Body of pancreas (tissue), 4 donors: Measurements from ENCODE around the gene TEF. TPM values are rescaled to one million over a fixed set of nuclear protein-coding genes. Genes with fewer than 3 reads are reported as not detected.

Source experiments
- ATAC-seq: fragments of 150-250 bp; one replicate; pipeline ENCODE4 v1.9.1; 2016
- DNase-seq, 4 donors: peaks; one replicate each; pipeline ENCODE4 v3.0.0-alpha.2; 2019
- H3K27ac ChIP-seq, 4 donors: fragments of 200-600 bp; sonication (generic); 1 replicate in 3 of 4; 2 replicates in 1 of 4; pipeline versions ENCODE4 v1.5.1 to v1.6.1; 2016 to 2019; ENCODE audit warnings: mild to moderate bottlenecking in 1 of 4, mixed read lengths in 1 of 4, moderate library complexity in 1 of 4
- H3K27me3 ChIP-seq, 2 donors: fragments of 200-600 bp; sonication (generic); one replicate each; pipeline ENCODE4 v1.6.0; 2016; ENCODE audit warnings: mild to moderate bottlenecking in 1 of 2
- H3K36me3 ChIP-seq, 2 donors: fragments of 200-600 bp; sonication (generic); replicated peaks in 1 of 2; 2 replicates each; pipeline ENCODE4 v1.5.1; 2016; ENCODE audit warnings: low read depth in 2 of 2; ENCODE audit not compliant: insufficient read depth in 1 of 2
- H3K4me1 ChIP-seq: fragments of 200-600 bp; sonication (generic); one replicate; pipeline ENCODE4 v1.6.0; 2016
- H3K4me3 ChIP-seq, 2 donors: fragments of 200-600 bp; sonication (generic); 1 replicate in 1 of 2; 2 replicates in 1 of 2; pipeline ENCODE4 v1.5.1; 2016 to 2019
- H3K9me3 ChIP-seq, 3 donors: fragments of 200-600 bp; sonication (generic); 1 replicate in 2 of 3; 2 replicates in 1 of 3; pipeline ENCODE4 v1.5.1; 2016
- POLR2A ChIP-seq, 3 donors: fragments of 450-650 bp; IDR thresholded peaks; one replicate each; pipeline ENCODE4 v1.6.1; 2016; ENCODE audit warnings: antibody characterized with exemption in 3 of 3, mild to moderate bottlenecking in 2 of 3
- WGBS, 2 donors: methylation state at CpG; one replicate each; pipeline ENCODE4 v1.1.5; 2017; 5-methylcytosine and 5-hydroxymethylcytosine counted together
- intact Hi-C: fragments of 100-400 bp; cut with DNase I; formaldehyde crosslinking; loops from one replicate; pipeline ENCODE4 v1.15.1; 2023
- total RNA-seq, 2 donors: library from RNA; depleted of rRNA; stranded (reverse); fragments of >200 nt; gene quantifications; one replicate each; pipeline ENCODE4 v1.1.0, GENCODE V29; 2016
- TF ChIP-seq, protein P1 (sequence below), 7 experiments: fragments of 450-650 bp in 4 of 7; fragments of 200-600 bp in 3 of 7; sonication (generic) in 3 of 7; IDR thresholded peaks; one replicate each; pipeline ENCODE4 v1.5.1; 2016 to 2019; ENCODE audit warnings: antibody characterized with exemption in 7 of 7

TEF gene
- total RNA-seq, 2 donors from 2014 or later, result 10.9 to 29.0 TPM

GRCh38 chr22:41418717-41419116 lies 37.0 kb downstream of the TEF start:
- TF ChIP-seq POLR2A (IDR thresholded peaks at IDR 0.05), result no peak
- TF ChIP-seq, protein P1, sequence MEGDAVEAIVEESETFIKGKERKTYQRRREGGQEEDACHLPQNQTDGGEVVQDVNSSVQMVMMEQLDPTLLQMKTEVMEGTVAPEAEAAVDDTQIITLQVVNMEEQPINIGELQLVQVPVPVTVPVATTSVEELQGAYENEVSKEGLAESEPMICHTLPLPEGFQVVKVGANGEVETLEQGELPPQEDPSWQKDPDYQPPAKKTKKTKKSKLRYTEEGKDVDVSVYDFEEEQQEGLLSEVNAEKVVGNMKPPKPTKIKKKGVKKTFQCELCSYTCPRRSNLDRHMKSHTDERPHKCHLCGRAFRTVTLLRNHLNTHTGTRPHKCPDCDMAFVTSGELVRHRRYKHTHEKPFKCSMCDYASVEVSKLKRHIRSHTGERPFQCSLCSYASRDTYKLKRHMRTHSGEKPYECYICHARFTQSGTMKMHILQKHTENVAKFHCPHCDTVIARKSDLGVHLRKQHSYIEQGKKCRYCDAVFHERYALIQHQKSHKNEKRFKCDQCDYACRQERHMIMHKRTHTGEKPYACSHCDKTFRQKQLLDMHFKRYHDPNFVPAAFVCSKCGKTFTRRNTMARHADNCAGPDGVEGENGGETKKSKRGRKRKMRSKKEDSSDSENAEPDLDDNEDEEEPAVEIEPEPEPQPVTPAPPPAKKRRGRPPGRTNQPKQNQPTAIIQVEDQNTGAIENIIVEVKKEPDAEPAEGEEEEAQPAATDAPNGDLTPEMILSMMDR (IDR thresholded peaks at IDR 0.05), result no peak
- no peaks in the 10 kb centered on the region for H3K9me3 ChIP-seq
- ATAC-seq, result no peak
- DNase-seq, result peak in 2 of 4 donors; percentile 38 to 40
- no peak overlapping the region for H3K4me3 ChIP-seq
- 62 to 74% methylated on average over 8 to 9 of the region's 9 CpGs for WGBS, 2 donors
- no peaks in the 10 kb centered on the region for H3K27me3 ChIP-seq
- H3K4me1 ChIP-seq, result peaks cover 63% of the 10 kb centered on the region
- peak overlapping the region; percentile 95 to 99 (median 98) for H3K27ac ChIP-seq
- intact Hi-C loops, result no loop called here
- H3K36me3 ChIP-seq, result peaks cover 0 to under 1% of the 10 kb centered on the region in 2 donors

GRCh38 chr22:41425660-41426365 lies 44.1 kb downstream of the TEF start:
- ATAC-seq (no peak), DNase-seq (no peak)
- H3K27ac ChIP-seq, result no peak overlapping the region
- no peaks in the 10 kb centered on the region for H3K9me3 ChIP-seq
- H3K36me3 ChIP-seq, result peaks cover 2 to 11% of the 10 kb centered on the region in 2 donors
- TF ChIP-seq POLR2A (IDR thresholded peaks at IDR 0.05), result no peak
- TF ChIP-seq, protein P1 (IDR thresholded peaks at IDR 0.05), result no peak
- H3K4me3 ChIP-seq, result no peak overlapping the region
- 79 to 87% methylated on average over 5 to 9 of the region's 9 CpGs for WGBS, 2 donors
- intact Hi-C loops, result no loop called here
- H3K4me1 ChIP-seq, result no peaks in the 10 kb centered on the region
- H3K27me3 ChIP-seq, result no peaks in the 10 kb centered on the region

DNA sequence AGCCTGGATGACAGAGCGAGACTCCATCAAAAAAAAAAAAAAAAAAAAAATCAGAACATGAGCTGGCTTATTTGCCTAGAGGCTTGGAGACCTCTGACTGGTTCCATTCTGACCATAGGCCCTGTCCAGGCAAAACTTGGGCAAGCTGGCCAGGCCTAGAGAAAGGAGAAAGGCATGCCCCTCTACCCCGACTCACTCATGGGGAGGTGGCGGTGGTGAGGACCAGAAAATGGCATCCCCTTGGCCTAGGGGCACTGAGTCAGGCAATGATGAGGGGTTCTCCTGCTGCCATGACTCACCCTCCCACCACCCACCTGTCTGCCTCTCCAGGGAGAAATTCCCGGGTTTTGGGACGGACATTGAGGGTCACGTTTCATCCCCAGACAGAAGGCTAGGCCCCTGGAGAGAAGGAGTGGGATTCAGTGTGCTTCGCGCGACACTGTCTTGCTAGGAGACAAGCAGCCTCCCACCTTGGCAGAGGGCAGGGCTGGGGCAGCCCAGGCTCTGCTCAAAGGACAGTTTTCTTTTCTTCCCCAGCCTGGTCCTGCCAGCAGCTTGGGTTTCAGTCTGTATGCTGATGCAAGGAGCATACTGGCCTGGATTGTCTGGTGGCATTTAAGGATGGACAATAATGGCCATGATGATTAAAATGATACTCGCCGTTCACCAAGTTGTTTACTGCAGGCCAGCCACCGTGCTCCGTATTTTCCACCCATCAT lies 47.6 kb downstream of the TEF start:
- Histone ChIP-seq H3K27me3 (no peaks in the 10 kb centered on the region), H3K4me1 (peaks cover 16% of the 10 kb centered on the region), H3K4me3 (no peak overlapping the region), H3K36me3 (peaks cover 3 to 4% of the 10 kb centered on the region in 2 donors), H3K27ac (no peak overlapping the region), H3K9me3 (no peaks in the 10 kb centered on the region)
- no peak for ATAC-seq
- TF ChIP-seq, protein P1 (IDR thresholded peaks at IDR 0.05), result no peak
- TF ChIP-seq POLR2A (IDR thresholded peaks at IDR 0.05), result no peak
- intact Hi-C loops, result no loop called here
- 90 to 95% methylated on average over 10 to 13 of the region's 13 CpGs for WGBS, 2 donors
- DNase-seq, result no peak

DNA sequence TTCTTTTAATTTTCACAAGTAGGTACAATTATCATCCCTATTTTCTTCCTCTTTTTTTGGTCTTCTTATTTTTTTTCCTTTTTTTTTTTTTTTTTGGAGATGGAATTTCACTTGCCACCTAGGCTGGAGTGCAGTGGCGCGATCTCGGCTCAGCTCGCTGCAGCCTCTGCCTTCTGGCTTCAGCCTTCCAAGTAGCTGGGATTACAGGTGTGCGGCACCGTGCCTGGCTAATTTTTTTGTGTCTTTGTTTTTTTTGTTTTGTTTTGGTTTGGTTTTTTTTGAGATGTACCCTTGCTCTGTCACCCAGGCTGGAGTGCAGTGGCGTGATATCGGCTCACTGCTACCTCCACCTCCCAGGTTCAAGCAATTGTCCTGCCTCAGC lies 48.2 kb downstream of the TEF start:
- Histone ChIP-seq H3K27ac (no peak overlapping the region), H3K36me3 (peaks cover 0 to 3% of the 10 kb centered on the region in 2 donors), H3K27me3 (no peaks in the 10 kb centered on the region), H3K9me3 (no peaks in the 10 kb centered on the region), H3K4me1 (peaks cover 20% of the 10 kb centered on the region), H3K4me3 (no peak overlapping the region)
- DNase-seq (no peak), ATAC-seq (no peak)
- TF ChIP-seq, protein P1 (IDR thresholded peaks at IDR 0.05), result no peak
- no peak for TF ChIP-seq POLR2A (IDR thresholded peaks at IDR 0.05)
- intact Hi-C loops, result no loop called here
- WGBS, 2 donors, result 98 to 100% methylated on average over 8 of the region's 8 CpGs
